GM21447 (cell line): ENCODE results near the gene TCF7L1.

Source experiments
- ATAC-seq: cut with Tn5 transposase; IDR thresholded peaks from one replicate; pipeline ENCODE4 v1.9.1; 2021; ENCODE audit not compliant: unreplicated experiment

The TCF7L1 gene

GRCh38 chr2:85273738-85274731 lies 140.8 kb downstream of the TCF7L1 start:
- no peak for ATAC-seq

DNA sequence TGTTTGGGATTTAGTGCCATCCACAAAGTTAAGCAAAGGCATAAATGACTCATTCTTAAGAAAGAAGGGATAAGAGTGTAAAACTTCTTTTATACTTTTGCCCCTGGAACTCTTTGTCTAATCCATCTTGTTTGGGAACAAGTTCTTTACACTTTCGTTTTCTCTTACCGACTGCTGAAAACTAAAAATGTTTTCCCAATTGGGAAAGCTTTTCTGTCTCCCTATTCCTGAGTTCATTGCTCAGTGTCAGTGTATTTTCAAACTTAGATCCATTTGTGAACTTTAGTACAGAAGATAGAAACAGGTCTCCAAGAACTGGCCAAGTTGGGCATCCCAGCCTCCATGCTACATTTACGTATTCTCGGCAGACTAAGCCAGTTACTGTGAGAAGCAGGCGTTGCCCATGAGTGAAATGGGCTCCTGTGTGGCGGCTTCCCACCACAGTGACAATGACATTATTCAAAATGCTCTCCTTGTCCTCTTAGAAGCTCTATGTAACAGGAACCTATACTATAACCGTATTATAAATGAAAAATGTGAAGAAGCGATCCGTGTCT lies 142.9 kb downstream of the TCF7L1 start:
- no peak for ATAC-seq

DNA sequence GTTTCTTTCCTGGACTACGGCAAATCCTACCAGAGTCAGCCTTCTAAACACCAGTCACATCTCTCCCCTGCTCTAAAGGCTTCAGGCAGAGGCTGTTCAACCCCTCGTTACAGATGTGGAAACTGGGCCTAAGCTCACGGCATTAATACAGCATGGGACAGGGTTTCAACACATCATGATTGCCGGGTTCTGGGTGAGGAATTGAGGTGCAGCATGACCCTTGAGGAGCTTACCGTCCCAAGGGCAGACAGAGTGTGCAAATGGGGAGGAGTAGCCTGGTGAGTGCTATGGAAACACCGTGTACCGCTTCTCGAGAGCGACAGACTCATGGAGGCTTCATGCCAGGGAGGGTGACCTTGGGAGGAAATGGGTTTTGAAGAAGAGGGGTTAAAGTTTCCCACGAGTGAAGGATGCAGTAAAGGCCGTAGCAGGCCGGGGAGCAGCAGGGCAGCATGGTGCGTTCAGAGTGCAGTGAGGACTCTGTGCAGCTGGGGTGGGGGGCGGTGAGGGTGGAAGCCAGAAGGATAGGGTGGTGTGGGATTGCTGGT lies 143.5 kb downstream of the TCF7L1 start:
- no peak for ATAC-seq

DNA sequence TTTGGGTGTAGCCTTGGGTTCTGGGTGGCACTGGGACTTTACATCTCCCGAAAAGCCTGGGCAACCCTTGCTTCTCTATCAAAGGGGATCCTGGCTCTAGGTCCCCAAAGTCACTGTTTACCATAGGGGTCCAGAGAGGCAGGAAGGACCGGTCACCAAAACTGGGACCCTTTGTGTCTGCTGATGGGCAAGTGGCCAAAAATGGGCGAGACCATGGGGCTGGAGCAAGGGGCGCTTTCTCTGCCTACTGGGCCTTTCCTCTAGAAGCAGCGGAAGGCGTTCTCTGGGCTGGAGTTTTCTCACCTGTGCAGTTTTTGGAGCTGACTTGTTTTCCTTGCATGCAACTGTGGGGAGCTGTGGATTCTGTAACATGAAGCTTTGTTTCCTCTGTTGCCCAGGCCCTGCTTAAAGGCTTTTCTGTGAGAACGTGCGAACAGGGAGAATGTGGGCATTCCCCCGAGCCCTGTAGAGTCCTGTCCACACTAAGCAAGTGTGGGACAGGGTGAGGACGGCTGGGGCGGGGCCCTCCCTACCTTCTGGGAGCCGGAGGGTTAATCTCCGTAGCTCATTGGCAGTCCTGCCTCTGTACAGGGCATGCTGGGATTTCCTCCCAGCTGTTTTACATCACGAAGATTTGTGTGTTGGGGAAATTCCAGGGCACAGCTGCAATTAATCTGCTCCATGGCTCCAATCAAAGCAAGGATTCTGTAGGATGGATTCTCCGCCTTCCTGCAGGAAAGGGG lies 144.4 kb downstream of the TCF7L1 start:
- ATAC-seq = no peak

- ATAC-seq = no peak
Observed at GRCh38 chr2:85278361-85278760, 145.2 kb downstream of the TCF7L1 start.

- ATAC-seq = no peak
Observed at GRCh38 chr2:85281553-85281952, 148.4 kb downstream of the TCF7L1 start.

GRCh38 chr2:85282914-85283313 lies 149.7 kb downstream of the TCF7L1 start:
- no peak for ATAC-seq

- ATAC-seq = no peak
Observed at GRCh38 chr2:85283641-85284040, 150.4 kb downstream of the TCF7L1 start.

- ATAC-seq = no peak
Observed at GRCh38 chr2:85286918-85287317, 153.7 kb downstream of the TCF7L1 start.

GRCh38 chr2:85287721-85288120 lies 154.5 kb downstream of the TCF7L1 start:
- ATAC-seq = no peak

- ATAC-seq = no peak
Observed at GRCh38 chr2:85288244-85288725, 155.1 kb downstream of the TCF7L1 start.

GRCh38 chr2:85291425-85292023 lies 158.3 kb downstream of the TCF7L1 start:
- ATAC-seq = no peak

DNA sequence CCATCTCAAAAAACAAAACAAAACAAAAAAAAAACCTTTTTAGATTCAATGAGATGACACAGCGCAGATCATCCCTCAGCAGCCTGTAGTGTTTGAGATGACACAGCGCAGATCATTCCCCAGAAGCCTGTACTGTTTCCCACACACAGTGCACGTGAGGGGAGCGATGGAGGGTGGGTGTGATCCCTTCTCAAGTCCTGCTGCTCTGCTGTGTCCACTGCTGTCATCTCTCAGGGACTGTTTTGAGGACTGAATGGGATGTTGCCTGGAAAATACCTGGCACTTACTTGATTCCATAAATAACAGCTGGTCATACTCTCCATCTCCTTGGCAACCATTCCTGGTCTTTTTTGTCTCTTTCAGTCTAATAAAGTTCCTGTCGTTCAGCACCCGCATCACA lies 168.9 kb downstream of the TCF7L1 start:
- ATAC-seq = no peak

DNA sequence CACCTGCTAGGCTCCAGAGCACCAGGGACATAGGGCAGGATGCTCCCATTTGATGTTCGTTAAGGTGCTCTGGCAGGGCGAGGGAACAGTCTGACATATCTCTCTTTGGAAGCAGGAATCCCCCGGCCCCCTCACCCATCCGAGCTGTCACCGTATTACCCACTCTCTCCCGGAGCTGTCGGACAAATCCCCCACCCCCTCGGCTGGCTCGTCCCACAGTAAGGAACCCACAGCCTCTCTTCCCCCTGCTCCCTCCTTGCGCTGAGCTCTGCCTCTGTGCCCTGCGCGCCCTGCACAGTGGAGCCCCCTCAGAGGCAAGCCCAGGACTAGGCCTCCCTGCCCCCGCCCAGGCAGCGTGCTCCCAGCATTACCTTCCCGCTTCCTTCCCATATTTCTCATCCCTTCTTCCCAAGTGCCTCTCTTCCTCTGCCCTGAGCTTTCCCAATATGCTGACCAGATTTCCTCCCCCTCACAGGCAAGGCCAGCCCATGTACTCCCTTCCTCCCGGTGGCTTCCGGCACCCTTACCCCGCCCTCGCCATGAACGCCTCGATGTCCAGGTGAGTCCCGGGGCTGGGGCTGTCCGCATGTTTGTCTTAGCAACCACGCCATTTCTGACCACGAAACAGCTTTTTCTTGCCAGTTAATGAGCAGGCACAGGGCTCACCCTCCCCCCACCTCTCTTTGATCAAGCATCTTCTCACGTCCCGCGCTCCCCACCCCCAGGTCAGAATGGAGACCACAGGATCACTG lies 170.8 kb downstream of the TCF7L1 start:
- no peak for ATAC-seq

DNA sequence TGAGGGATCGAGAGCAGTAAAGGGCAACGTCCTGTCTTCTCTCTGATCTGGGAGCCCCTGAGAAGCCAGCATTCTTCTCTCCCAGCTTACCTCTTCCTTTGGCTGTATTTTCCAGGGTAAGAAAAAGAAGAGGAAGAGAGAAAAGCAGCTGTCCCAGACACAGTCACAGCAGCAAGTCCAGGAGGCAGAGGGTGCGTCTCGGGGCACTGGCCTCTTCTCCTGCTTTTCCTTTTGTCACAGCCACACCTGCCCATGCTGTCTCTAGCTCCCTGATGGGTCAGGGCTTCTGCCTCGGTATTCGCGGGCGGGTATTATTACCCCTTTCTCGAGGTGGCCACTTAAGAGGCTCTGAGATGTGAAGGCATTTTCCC lies 174.3 kb downstream of the TCF7L1 start:
- ATAC-seq = no peak

DNA sequence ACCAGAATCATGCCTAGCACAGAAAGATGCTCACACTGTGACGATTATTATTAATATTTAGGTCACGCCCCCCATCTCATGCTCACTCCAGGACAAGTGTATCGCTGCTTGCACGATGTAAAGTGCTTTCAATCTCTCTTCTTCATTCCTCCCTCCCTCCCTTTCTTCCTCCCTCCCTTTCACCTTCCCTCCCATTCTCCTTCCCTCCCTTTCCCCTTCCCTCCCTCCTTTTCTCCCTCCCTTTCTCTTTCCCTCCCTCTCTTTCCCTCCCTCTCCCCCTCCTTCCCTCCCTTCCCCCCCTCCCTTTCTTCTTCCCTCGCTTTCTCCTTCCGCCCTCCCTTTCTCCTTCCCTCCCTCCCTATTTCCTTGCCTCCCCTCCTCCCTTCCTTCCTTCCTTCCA lies 175.0 kb downstream of the TCF7L1 start:
- no peak for ATAC-seq

DNA sequence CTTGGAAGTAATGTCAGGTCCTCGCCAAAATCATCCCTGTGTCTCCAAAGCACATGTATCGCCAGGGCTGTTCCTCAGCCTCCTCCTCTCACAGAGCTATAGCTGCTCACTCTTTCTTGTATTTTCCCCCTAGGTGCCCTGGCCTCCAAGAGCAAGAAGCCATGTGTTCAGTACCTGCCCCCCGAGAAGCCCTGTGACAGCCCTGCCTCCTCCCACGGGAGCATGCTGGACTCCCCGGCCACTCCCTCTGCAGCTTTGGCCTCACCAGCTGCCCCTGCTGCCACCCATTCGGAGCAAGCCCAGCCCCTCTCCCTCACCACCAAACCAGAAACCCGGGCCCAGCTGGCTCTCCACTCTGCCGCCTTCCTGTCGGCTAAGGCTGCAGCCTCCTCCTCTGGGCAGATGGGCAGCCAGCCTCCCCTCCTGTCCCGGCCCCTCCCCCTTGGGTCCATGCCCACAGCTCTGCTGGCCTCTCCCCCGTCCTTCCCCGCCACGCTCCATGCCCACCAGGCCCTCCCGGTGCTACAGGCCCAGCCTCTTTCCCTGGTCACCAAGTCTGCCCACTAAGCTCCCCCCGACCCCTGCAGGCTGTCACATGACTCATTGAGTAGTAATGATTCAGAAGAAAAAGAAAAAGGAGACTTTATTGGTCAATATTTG lies 175.8 kb downstream of the TCF7L1 start:
- no peak for ATAC-seq

DNA sequence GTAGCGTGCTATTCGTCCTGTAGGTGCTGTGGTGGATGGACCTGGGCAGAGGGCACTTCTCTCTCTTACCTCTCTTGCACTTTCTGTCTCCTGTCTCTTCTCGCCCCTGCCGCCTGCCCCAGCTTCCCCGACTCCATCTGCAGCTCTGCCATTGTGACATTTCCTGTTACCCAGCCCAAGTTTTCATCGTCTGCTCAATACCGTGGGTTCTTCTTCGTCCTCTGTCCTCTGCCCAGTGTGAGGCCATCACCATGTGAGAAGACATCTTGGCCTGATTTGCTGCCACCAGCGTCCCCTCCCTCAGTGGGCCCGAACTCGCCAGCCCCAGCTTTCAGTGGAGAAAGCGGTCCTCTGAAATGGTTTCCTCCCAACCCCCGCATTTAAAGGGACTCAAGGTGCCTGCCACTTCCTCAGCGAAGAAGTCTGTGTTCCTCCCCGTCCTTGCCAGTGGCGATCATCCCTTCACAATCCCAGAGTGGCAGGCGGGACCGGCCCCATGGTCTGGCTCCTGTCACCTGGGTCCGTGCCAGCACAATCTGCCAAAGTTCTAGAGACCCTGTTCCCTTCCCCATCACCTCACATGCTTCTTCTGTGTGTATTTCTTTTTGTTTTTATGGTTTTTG lies 176.6 kb downstream of the TCF7L1 start:
- peak; percentile 10 for ATAC-seq

GRCh38 chr2:85310330-85310729 lies 177.1 kb downstream of the TCF7L1 start:
- ATAC-seq = peak; percentile 62
